Activated CD8-positive, alpha-beta T cell treated with anti-CD3 and anti-CD28 coated beads, Interleukin-2, amount 10 ng/mL, durations not matched to agents 7 days and 5 days (primary cell): ENCODE measurements around the gene PID1. TPM values are rescaled to one million over a fixed set of nuclear protein-coding genes. Genes with fewer than 3 reads are reported as not detected.

Experiments used
- ATAC-seq: fragments of 150-1000 bp; cut with Tn5 transposase; one replicate; pipeline ENCODE4 v1.10.0; 2021; ENCODE audit warnings: moderate library complexity
- CTCF ChIA-PET: fragments of 350-600 bp; sonication (Branson Sonifier 250); formaldehyde crosslinking; loops from one replicate; lab custom pipeline; 2021; ENCODE audit warnings: antibody characterized with exemption; lab: Charles Lee
- POLR2A ChIA-PET: fragments of 350-600 bp; sonication (Branson Sonifier 250); formaldehyde crosslinking; loops from one replicate; lab custom pipeline; 2021; ENCODE audit warnings: antibody characterized with exemption; lab: Charles Lee
- DNase-seq: peaks from one replicate; pipeline ENCODE4 v3.0.0-alpha.2; 2020
- H3K27ac Mint-ChIP-seq: one replicate; pipeline ENCODE4 v1.8.0; 2021; ENCODE audit warnings: mild to moderate bottlenecking, mixed read lengths
- H3K27me3 Mint-ChIP-seq: one replicate; pipeline ENCODE4 v1.8.0; 2021; ENCODE audit warnings: low read depth, mixed read lengths
- H3K36me3 Mint-ChIP-seq: one replicate; pipeline ENCODE4 v1.8.0; 2021; ENCODE audit warnings: low read depth, mixed read lengths
- H3K4me1 Mint-ChIP-seq: one replicate; pipeline ENCODE4 v1.8.0; 2021; ENCODE audit warnings: low read depth, mixed read lengths
- H3K4me3 Mint-ChIP-seq: one replicate; pipeline ENCODE4 v1.8.0; 2021; ENCODE audit warnings: mild to moderate bottlenecking, mixed read lengths
- H3K9me3 Mint-ChIP-seq: one replicate; pipeline ENCODE4 v1.8.0; 2022; ENCODE audit warnings: mixed read lengths; ENCODE audit not compliant: insufficient read depth
- total RNA-seq, 2 experiments: library from RNA; stranded (reverse); gene quantifications; one replicate each; pipeline ENCODE4 v1.2.3, GENCODE V29; 2021

The PID1 gene
- total RNA-seq, 2 experiments from 2014 or later = not detected

GRCh38 chr2:229098801-229099200, 172.3 kb downstream of the PID1 start:
- Mint-ChIP-seq H3K4me3 (no peak overlapping the region), H3K9me3 (no peaks in the 10 kb centered on the region), H3K4me1 (no peaks in the 10 kb centered on the region), H3K36me3 (no peaks in the 10 kb centered on the region), H3K27ac (no peak overlapping the region), H3K27me3 (no peaks in the 10 kb centered on the region)
- DNase-seq (no peak), ATAC-seq (no peak)
- ChIA-PET CTCF (no interaction called here), POLR2A (no interaction called here)

- no peak for ATAC-seq
- H3K4me3 Mint-ChIP-seq = no peak overlapping the region
Observed at GRCh38 chr2:229096409-229097066, 174.5 kb downstream of the PID1 start.

GRCh38 chr2:229095472-229095871, 175.6 kb downstream of the PID1 start:
- Mint-ChIP-seq H3K36me3 (no peaks in the 10 kb centered on the region), H3K4me3 (no peak overlapping the region), H3K9me3 (peaks cover 3% of the 10 kb centered on the region), H3K27me3 (no peaks in the 10 kb centered on the region), H3K27ac (no peak overlapping the region), H3K4me1 (no peaks in the 10 kb centered on the region)
- ATAC-seq (no peak), DNase-seq (no peak)
- POLR2A ChIA-PET = no interaction called here
- CTCF ChIA-PET = no interaction called here

More at GRCh38 chr2:229096409-229097066, 174.5 kb downstream of the PID1 start:
- Mint-ChIP-seq H3K9me3 (peaks cover 3% of the 10 kb centered on the region), H3K36me3 (no peaks in the 10 kb centered on the region), H3K27me3 (no peaks in the 10 kb centered on the region), H3K4me1 (no peaks in the 10 kb centered on the region), H3K27ac (no peak overlapping the region)
- no peak for DNase-seq
- POLR2A ChIA-PET = no interaction called here
- CTCF ChIA-PET = no interaction called here

- H3K36me3 Mint-ChIP-seq = no peaks in the 10 kb centered on the region
- no peak overlapping the region for H3K27ac Mint-ChIP-seq
- H3K9me3 Mint-ChIP-seq = peaks cover 3% of the 10 kb centered on the region
- ChIA-PET POLR2A (no interaction called here), CTCF (no interaction called here)
- DNase-seq (no peak), ATAC-seq (no peak)
- H3K27me3 Mint-ChIP-seq = no peaks in the 10 kb centered on the region
- no peak overlapping the region for H3K4me3 Mint-ChIP-seq
- H3K4me1 Mint-ChIP-seq = no peaks in the 10 kb centered on the region
Observed at GRCh38 chr2:229090225-229090624, 180.9 kb downstream of the PID1 start.

GRCh38 chr2:229089776-229090175, 181.3 kb downstream of the PID1 start:
- Mint-ChIP-seq H3K4me1 (no peaks in the 10 kb centered on the region), H3K9me3 (peaks cover 3% of the 10 kb centered on the region), H3K27ac (no peak overlapping the region), H3K36me3 (no peaks in the 10 kb centered on the region), H3K27me3 (no peaks in the 10 kb centered on the region), H3K4me3 (no peak overlapping the region)
- POLR2A ChIA-PET = no interaction called here
- ATAC-seq = no peak
- CTCF ChIA-PET = no interaction called here
- DNase-seq = no peak

GRCh38 chr2:229088966-229089700, 182.0 kb downstream of the PID1 start:
- no peak for ATAC-seq
- ChIA-PET CTCF (no interaction called here), POLR2A (no interaction called here)
- Mint-ChIP-seq H3K9me3 (peaks cover 3% of the 10 kb centered on the region), H3K4me1 (no peaks in the 10 kb centered on the region), H3K4me3 (no peak overlapping the region), H3K27me3 (no peaks in the 10 kb centered on the region), H3K27ac (no peak overlapping the region), H3K36me3 (no peaks in the 10 kb centered on the region)
- DNase-seq = no peak

GRCh38 chr2:229088517-229088913, 182.6 kb downstream of the PID1 start:
- ChIA-PET POLR2A (no interaction called here), CTCF (no interaction called here)

GRCh38 chr2:229087843-229088516, 183.1 kb downstream of the PID1 start:
- ATAC-seq = no peak
- Mint-ChIP-seq H3K27me3 (no peaks in the 10 kb centered on the region), H3K4me1 (no peaks in the 10 kb centered on the region), H3K36me3 (no peaks in the 10 kb centered on the region), H3K4me3 (no peak overlapping the region), H3K27ac (no peak overlapping the region), H3K9me3 (no peaks in the 10 kb centered on the region)
- POLR2A ChIA-PET = no interaction called here
- CTCF ChIA-PET = no interaction called here
- DNase-seq = no peak

More at GRCh38 chr2:229088517-229088913, 182.6 kb downstream of the PID1 start:
- ATAC-seq = no peak
- Mint-ChIP-seq H3K27ac (no peak overlapping the region), H3K9me3 (peaks cover 2% of the 10 kb centered on the region), H3K36me3 (no peaks in the 10 kb centered on the region), H3K27me3 (no peaks in the 10 kb centered on the region), H3K4me1 (no peaks in the 10 kb centered on the region), H3K4me3 (no peak overlapping the region)
- no peak for DNase-seq

- no peaks in the 10 kb centered on the region for H3K27me3 Mint-ChIP-seq
- ChIA-PET POLR2A (no interaction called here), CTCF (no interaction called here)
- no peak for DNase-seq
- H3K4me1 Mint-ChIP-seq = no peaks in the 10 kb centered on the region
- no peak for ATAC-seq
- no peaks in the 10 kb centered on the region for H3K36me3 Mint-ChIP-seq
- H3K9me3 Mint-ChIP-seq = no peaks in the 10 kb centered on the region
- no peak overlapping the region for H3K4me3 Mint-ChIP-seq
- H3K27ac Mint-ChIP-seq = no peak overlapping the region
Observed at GRCh38 chr2:229087267-229087666, 183.8 kb downstream of the PID1 start.

- Mint-ChIP-seq H3K4me1 (no peaks in the 10 kb centered on the region), H3K4me3 (no peak overlapping the region), H3K36me3 (no peaks in the 10 kb centered on the region), H3K9me3 (no peaks in the 10 kb centered on the region), H3K27ac (no peak overlapping the region), H3K27me3 (no peaks in the 10 kb centered on the region)
- DNase-seq (no peak), ATAC-seq (no peak)
- POLR2A ChIA-PET = no interaction called here
- CTCF ChIA-PET = no interaction called here
Observed at GRCh38 chr2:229085439-229085838, 185.6 kb downstream of the PID1 start.

- no peak overlapping the region for H3K4me3 Mint-ChIP-seq
- no peaks in the 10 kb centered on the region for H3K4me1 Mint-ChIP-seq
Observed at GRCh38 chr2:229084447-229084846, 186.6 kb downstream of the PID1 start.

GRCh38 chr2:229083606-229084340, 187.3 kb downstream of the PID1 start:
- H3K27me3 Mint-ChIP-seq = no peaks in the 10 kb centered on the region
- no peak overlapping the region for H3K4me3 Mint-ChIP-seq
- ATAC-seq (no peak), DNase-seq (no peak)
- POLR2A ChIA-PET = no interaction called here
- no peaks in the 10 kb centered on the region for H3K36me3 Mint-ChIP-seq
- H3K9me3 Mint-ChIP-seq = no peaks in the 10 kb centered on the region
- CTCF ChIA-PET = no interaction called here
- H3K27ac Mint-ChIP-seq = no peak overlapping the region
- H3K4me1 Mint-ChIP-seq = no peaks in the 10 kb centered on the region

More at GRCh38 chr2:229084447-229084846, 186.6 kb downstream of the PID1 start:
- ChIA-PET CTCF (no interaction called here), POLR2A (no interaction called here)
- Mint-ChIP-seq H3K27ac (no peak overlapping the region), H3K36me3 (no peaks in the 10 kb centered on the region), H3K9me3 (no peaks in the 10 kb centered on the region), H3K27me3 (no peaks in the 10 kb centered on the region)
- ATAC-seq = no peak
- no peak for DNase-seq
